GM19193 (cell line): ENCODE measurements around the gene TMED5.

Experiments
- POLR2A ChIP-seq: IDR thresholded peaks from 4 replicates; pipeline ENCODE4 v1.6.1; 2011; ENCODE audit not compliant: insufficient read depth, insufficient read length; ENCODE audit errors: extremely low read depth

Gene TMED5

DNA sequence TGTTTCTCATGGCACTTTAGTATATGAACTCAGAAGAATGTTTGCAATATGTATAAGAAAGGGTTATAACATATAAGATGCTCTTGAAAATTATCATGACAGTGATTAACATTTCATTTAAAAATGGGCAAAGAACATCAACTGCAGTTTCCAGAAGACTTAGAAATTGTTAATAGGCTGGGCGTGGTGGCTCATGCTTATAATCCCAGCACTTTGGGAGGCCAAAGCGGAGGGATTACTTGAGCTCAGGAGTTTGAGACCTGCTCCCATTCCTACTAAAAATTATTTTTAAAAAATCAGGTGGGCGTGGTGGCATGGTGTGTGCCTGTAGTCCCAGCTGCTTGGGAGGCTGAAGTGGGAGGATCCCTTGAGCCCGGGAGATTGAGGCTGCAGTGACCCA lies 78.1 kb downstream of the TMED5 start:
- TF ChIP-seq POLR2A, result no peak
